Suprapubic skin (tissue), 4 donors: Measurements from ENCODE around the gene AGER.

Source experiments
- CTCF ChIP-seq, 2 donors: fragments of 200-600 bp in 1 of 2; fragments of 450-650 bp in 1 of 2; sonication (generic) in 1 of 2; IDR thresholded peaks; one replicate each; pipeline ENCODE4 v1.5.1; 2016 to 2019; ENCODE audit warnings: antibody characterized with exemption in 2 of 2, mild to moderate bottlenecking in 1 of 2, moderate library complexity in 1 of 2
- POLR2A ChIP-seq, 2 donors: fragments of 450-650 bp; IDR thresholded peaks; one replicate each; pipeline ENCODE4 v1.6.1; 2017; ENCODE audit warnings: antibody characterized with exemption in 2 of 2, mild to moderate bottlenecking in 2 of 2, moderate library complexity in 2 of 2
- POLR2AphosphoS5 ChIP-seq, 3 donors: sonication (generic); formaldehyde crosslinking; IDR thresholded peaks; one replicate each; pipeline ENCODE4 v1.6.1; 2017; ENCODE audit warnings: antibody characterized with exemption in 3 of 3

- TF ChIP-seq CTCF (IDR thresholded peaks at IDR 0.05) (no peak), POLR2A (IDR thresholded peaks at IDR 0.05) (no peak), POLR2AphosphoS5 (IDR thresholded peaks at IDR 0.05) (no peak)
These were observed 12.8 kb downstream of the AGER start for GRCh38 chr6:32171234-32171633.
